T-helper 1 cell treated with Interleukin-12 subunit alpha and Interleukin-12 subunit beta and Interleukin-4 antibody, amounts not matched to agents 30 μg/mL and 1 μg/mL, for 36 hours (primary cell): ENCODE data around the gene SIDT2.

Experiments used
- H3K27ac Mint-ChIP-seq: one replicate; pipeline ENCODE4 v1.8.0; 2021; ENCODE audit warnings: mild to moderate bottlenecking, mixed read lengths
- H3K27me3 Mint-ChIP-seq: one replicate; pipeline ENCODE4 v1.8.0; 2021; ENCODE audit warnings: low read depth, mixed read lengths
- H3K36me3 Mint-ChIP-seq: one replicate; pipeline ENCODE4 v1.8.0; 2021; ENCODE audit warnings: low read depth, mixed read lengths
- H3K4me1 Mint-ChIP-seq: one replicate; pipeline ENCODE4 v1.8.0; 2021; ENCODE audit warnings: low read depth, mixed read lengths
- H3K4me3 Mint-ChIP-seq: one replicate; pipeline ENCODE4 v1.8.0; 2021; ENCODE audit warnings: mild to moderate bottlenecking, moderate library complexity, mixed read lengths
- H3K9me3 Mint-ChIP-seq: one replicate; pipeline ENCODE4 v1.8.0; 2021; ENCODE audit warnings: mixed read lengths

Gene SIDT2

DNA sequence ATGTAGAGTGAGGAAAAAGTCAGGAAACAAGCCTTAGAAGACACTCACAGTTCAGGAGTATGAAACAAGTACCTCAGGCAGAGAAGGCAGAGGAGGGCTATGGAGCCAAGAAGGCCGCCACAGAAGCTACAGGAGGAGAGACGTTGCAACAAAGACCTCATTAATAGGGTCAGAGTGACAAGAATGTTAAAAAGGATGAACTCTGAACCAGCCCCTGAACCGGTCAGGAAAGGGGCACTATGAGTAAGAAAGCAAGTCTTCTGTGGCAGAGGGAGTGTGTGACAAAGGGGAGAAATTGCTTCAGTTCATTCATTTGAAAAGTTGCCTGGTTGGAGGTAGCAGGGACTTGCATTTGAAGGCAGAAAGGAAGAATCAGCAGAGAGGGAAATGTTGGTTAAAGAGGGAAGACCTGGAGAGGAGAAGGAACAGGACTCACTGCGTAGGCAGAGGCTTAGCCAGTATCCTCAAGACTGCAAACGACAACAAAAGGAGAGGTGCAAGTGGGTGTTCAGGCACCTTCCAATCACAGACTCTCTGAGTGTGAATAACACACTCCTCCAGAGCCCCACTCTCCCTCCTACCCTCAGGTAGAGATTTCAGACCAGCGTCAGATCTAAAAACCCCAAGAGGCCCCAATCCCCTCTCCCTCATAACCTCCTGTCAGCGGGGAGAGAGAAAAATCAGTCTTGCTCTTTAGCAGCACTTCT is 36.0 kb downstream of the SIDT2 start:
- Mint-ChIP-seq H3K36me3 (peaks cover 53% of the 10 kb centered on the region), H3K9me3 (no peaks in the 10 kb centered on the region), H3K4me3 (no peak overlapping the region), H3K4me1 (peaks cover 19% of the 10 kb centered on the region), H3K27me3 (no peaks in the 10 kb centered on the region), H3K27ac (no peak overlapping the region)

DNA sequence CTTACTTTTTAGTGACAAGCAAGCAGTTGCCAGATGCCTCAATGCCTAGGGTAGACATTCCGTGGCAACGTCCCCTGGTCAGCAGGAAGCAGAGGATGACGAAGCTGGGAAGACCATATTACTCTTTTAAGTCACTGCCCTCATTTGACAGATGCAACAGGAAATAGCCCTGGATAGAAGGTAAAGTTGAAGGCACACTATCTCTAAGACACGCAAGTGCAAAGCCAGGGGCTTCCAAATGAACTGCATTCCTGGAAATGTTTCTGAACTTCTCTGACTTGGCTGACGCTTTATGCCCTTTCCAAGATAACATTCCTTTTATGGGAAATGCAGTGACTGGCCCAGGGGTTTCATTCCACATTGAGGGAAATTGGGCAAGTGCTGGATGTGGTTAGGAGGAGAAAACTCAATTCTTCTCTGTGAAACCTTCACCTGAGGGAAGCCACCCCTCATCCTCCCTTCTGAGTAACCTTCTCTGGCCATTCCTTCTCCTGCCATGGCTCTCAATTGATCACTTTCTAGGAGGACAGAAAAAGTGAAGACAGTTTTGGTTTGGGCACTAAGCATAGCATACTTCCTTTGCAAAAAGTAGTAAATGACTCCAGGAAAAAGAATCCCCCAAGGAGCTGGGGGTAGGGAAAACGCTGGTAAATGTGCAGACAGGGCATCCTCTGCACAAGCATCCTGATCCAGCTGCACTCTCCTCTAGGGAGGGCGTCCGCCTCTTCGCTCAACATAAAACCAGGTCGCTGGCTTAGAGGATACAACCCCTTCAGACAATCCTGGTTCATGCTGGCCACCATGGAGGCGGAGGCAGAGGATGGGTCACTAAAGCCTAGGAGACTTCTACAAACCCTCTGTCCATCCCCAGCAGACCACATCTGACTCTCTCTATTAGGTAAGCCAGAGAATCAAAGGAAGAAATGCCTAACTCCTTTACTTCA is 38.9 kb downstream of the SIDT2 start:
- Mint-ChIP-seq H3K27ac (peak overlapping the region; percentile 78), H3K4me3 (no peak overlapping the region), H3K4me1 (peaks cover 20% of the 10 kb centered on the region), H3K9me3 (no peaks in the 10 kb centered on the region), H3K36me3 (peaks cover 57% of the 10 kb centered on the region), H3K27me3 (no peaks in the 10 kb centered on the region)

- H3K36me3 Mint-ChIP-seq, result peaks cover 55% of the 10 kb centered on the region
- H3K4me1 Mint-ChIP-seq, result peaks cover 20% of the 10 kb centered on the region
- H3K27ac Mint-ChIP-seq, result peak overlapping the region; percentile 41
- H3K27me3 Mint-ChIP-seq, result no peaks in the 10 kb centered on the region
- H3K4me3 Mint-ChIP-seq, result no peak overlapping the region
- no peaks in the 10 kb centered on the region for H3K9me3 Mint-ChIP-seq
These were observed 39.8 kb downstream of the SIDT2 start for GRCh38 chr11:117218133-117218915.

GRCh38 chr11:117219001-117219400 is 40.5 kb downstream of the SIDT2 start:
- H3K27ac Mint-ChIP-seq, result no peak overlapping the region
- H3K27me3 Mint-ChIP-seq, result no peaks in the 10 kb centered on the region

DNA sequence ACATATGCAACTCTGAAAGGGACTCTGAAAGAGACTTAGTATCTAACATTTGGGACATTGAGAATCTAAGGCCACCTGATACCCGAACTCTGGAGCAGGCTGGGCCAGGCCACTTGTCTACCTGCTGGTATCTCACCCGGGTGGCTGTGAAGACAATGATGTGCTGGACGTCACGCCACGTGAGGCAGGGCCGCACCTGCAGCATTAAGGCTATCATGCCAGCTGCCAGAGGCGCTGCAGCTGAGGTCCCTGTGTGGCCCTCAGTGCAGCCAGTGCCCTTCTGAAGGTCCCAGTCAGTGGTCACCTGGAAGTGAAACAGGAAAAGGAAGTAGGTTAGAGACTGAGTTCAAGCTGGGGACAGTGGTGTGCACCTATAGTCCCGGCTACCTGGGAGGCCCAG is 40.9 kb downstream of the SIDT2 start:
- Mint-ChIP-seq H3K4me1 (peaks cover 17% of the 10 kb centered on the region), H3K4me3 (no peak overlapping the region), H3K27me3 (no peaks in the 10 kb centered on the region), H3K36me3 (peaks cover 54% of the 10 kb centered on the region), H3K27ac (no peak overlapping the region), H3K9me3 (no peaks in the 10 kb centered on the region)

More at GRCh38 chr11:117219001-117219400, 40.5 kb downstream of the SIDT2 start:
- Mint-ChIP-seq H3K4me1 (peaks cover 20% of the 10 kb centered on the region), H3K4me3 (no peak overlapping the region), H3K36me3 (peaks cover 54% of the 10 kb centered on the region), H3K9me3 (no peaks in the 10 kb centered on the region)

- Mint-ChIP-seq H3K27ac (no peak overlapping the region), H3K4me1 (peaks cover 16% of the 10 kb centered on the region), H3K27me3 (no peaks in the 10 kb centered on the region), H3K36me3 (peaks cover 54% of the 10 kb centered on the region), H3K4me3 (no peak overlapping the region), H3K9me3 (no peaks in the 10 kb centered on the region)
These were observed 41.5 kb downstream of the SIDT2 start for GRCh38 chr11:117219995-117220394.

DNA sequence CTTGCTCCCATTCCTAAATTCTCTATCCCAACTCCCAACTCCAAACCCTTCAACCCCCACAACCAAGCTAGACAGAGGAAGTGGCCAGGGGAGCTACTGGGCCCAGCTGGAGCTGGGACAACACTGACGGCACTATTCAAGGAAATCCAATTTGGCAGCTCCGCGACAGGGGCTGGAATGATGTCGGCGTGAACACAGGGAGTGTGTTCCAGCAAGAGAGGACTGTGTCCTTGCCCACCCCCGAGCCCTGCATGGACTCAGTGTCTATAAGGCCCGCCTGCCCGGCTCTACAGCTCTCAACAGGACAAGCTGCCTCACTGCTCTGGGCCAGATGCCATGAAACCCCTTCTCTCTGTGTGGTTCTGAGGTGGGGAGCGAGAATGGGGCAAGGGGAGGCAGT is 42.0 kb downstream of the SIDT2 start:
- H3K27ac Mint-ChIP-seq, result no peak overlapping the region
- H3K4me3 Mint-ChIP-seq, result no peak overlapping the region
- H3K9me3 Mint-ChIP-seq, result no peaks in the 10 kb centered on the region
- H3K4me1 Mint-ChIP-seq, result peaks cover 16% of the 10 kb centered on the region
- peaks cover 59% of the 10 kb centered on the region for H3K36me3 Mint-ChIP-seq
- no peaks in the 10 kb centered on the region for H3K27me3 Mint-ChIP-seq

DNA sequence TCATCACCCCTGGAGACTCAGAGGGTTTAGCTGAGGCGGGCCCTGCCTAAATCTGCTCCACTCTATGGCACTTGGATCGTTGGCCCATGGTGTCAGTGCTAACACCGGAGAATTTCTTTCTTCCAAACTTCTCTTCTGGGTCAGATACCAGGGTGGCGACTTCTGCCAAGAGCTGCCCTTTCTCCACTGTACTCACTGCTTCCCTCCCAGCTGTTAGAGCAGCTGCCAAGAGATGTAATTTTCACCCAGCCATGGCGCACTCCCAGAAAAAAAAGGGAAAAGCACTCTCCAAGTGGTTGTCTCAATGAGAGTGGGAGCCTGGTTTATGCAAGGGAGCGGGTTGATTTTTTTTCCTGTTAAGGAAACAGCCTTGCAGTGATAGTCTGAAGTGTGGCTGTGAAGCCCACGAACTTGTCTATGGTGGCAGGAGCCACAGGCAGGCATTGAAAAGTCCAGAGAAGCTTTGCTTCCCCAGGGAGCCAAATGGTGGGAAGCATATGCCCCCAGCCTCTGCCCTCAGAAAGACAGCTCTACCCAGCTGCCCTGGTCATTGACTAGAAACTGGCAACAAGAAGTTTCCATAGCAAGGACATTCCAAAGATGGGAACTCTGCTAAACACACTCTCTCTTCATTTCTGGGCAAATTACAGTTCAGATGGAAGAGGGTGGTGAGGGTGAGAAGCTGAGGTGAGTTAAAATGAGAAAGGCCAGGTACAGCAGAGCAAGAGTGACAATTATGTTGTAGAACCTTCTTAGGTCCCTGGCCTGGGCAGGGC is 42.6 kb downstream of the SIDT2 start:
- Mint-ChIP-seq H3K4me1 (peaks cover 16% of the 10 kb centered on the region), H3K9me3 (no peaks in the 10 kb centered on the region), H3K27me3 (no peaks in the 10 kb centered on the region), H3K27ac (no peak overlapping the region), H3K4me3 (no peak overlapping the region), H3K36me3 (peaks cover 58% of the 10 kb centered on the region)

- H3K27me3 Mint-ChIP-seq, result no peaks in the 10 kb centered on the region
- no peak overlapping the region for H3K27ac Mint-ChIP-seq
- H3K36me3 Mint-ChIP-seq, result peaks cover 64% of the 10 kb centered on the region
- H3K4me3 Mint-ChIP-seq, result no peak overlapping the region
- peaks cover 22% of the 10 kb centered on the region for H3K4me1 Mint-ChIP-seq
- H3K9me3 Mint-ChIP-seq, result no peaks in the 10 kb centered on the region
These were observed 43.4 kb downstream of the SIDT2 start for GRCh38 chr11:117221775-117222517.

DNA sequence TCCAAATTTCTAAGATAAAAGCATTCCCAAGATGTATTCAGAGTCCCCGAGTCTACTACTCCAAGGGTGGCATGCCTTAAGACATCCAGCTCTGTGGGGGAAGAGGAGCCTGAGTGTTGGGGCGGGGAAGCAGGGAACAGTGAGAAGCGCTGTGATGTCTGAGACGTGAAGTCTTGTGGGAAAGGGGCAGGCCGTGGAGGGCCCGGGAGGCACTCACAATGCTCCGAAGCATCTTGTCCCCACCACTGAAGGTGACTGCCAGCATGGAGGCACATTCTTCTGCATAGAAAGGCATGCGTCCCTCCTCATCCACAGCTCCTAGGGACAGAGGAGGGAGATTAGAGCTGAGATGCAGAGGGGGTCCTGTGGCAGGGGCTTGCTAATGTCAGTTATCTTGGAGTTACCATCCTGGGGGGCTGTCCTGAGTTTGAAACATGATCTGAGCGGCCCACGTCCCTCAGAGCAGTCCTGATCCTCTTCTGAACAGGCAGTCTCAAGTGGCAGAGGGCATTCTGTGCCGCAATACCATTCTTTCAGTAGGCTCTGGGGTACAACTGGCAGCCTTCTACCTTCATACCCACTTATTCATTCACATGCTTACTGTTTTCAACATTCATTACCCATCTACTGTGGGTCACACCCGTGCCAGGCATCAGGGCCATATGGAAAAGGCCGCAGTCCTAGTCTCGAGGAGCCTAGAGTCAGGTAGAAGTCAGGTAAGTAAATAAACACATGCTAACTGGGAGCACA is 44.6 kb downstream of the SIDT2 start:
- Mint-ChIP-seq H3K4me3 (no peak overlapping the region), H3K36me3 (peaks cover 61% of the 10 kb centered on the region), H3K4me1 (peaks cover 16% of the 10 kb centered on the region)

GRCh38 chr11:117223741-117224689 is 45.5 kb downstream of the SIDT2 start:
- Mint-ChIP-seq H3K27me3 (no peaks in the 10 kb centered on the region), H3K27ac (no peak overlapping the region), H3K9me3 (no peaks in the 10 kb centered on the region), H3K36me3 (peaks cover 60% of the 10 kb centered on the region), H3K4me1 (peaks cover 15% of the 10 kb centered on the region), H3K4me3 (no peak overlapping the region)

More for the DNA sequence above, 44.6 kb downstream of the SIDT2 start:
- Mint-ChIP-seq H3K27me3 (no peaks in the 10 kb centered on the region), H3K9me3 (no peaks in the 10 kb centered on the region), H3K27ac (no peak overlapping the region)

DNA sequence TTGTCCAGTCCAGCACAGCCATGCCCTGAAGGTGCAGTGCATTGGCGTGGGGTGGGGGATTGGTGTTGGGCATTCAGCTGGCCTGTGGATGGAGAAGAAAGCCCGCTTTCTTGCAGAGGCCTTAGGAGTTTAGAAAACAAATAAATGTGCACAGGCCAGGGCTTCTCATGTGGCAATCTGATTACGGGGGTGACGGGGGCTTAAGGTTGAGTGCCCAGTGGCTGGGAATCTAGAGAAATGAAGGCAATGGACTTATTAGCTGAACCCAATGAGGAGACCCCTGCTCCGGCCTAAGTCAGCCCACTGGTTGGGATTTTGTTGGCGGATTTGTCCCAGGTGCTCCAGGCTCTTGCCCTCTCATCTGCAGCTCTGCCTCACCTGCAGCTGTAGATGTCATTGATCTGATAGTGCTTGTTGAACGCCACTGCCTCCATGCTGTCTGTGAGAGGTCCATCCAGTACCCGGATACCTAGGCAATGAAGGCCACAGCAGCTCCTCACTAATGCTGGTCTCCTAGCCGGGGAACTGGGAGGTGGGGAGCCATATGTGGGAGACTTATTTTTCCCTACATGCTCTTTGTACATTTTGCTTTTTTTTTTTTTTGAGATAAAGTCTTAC is 47.1 kb downstream of the SIDT2 start:
- Mint-ChIP-seq H3K4me1 (peaks cover 25% of the 10 kb centered on the region), H3K27me3 (no peaks in the 10 kb centered on the region), H3K36me3 (peaks cover 55% of the 10 kb centered on the region), H3K9me3 (no peaks in the 10 kb centered on the region), H3K4me3 (no peak overlapping the region), H3K27ac (no peak overlapping the region)
